SHP77 treated with DMSO at 0.1 percent for 48 hours (cell line): ENCODE results near the gene TMED8.
A peak's percentile ranks its signal among the peaks of the same experiment; 100 is the strongest.
"Not testable (repeated sequence)": the region's sequence is repeated elsewhere in the genome, so short reads cannot be mapped to it uniquely, and the experiment has no call there.

Experiments used
- DNase-seq: peaks from one replicate; lab custom pipeline; 2025; lab: John Stamatoyannopoulos, UW

Gene TMED8, protein sequence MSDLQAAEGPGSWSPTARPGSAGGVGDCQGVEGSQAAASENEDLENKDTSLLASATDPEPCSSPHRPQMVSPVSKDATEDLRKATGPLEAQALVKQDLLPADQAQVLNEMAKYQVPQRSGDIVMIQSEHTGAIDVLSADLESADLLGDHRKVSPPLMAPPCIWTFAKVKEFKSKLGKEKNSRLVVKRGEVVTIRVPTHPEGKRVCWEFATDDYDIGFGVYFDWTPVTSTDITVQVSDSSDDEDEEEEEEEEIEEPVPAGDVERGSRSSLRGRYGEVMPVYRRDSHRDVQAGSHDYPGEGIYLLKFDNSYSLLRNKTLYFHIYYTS

DNA sequence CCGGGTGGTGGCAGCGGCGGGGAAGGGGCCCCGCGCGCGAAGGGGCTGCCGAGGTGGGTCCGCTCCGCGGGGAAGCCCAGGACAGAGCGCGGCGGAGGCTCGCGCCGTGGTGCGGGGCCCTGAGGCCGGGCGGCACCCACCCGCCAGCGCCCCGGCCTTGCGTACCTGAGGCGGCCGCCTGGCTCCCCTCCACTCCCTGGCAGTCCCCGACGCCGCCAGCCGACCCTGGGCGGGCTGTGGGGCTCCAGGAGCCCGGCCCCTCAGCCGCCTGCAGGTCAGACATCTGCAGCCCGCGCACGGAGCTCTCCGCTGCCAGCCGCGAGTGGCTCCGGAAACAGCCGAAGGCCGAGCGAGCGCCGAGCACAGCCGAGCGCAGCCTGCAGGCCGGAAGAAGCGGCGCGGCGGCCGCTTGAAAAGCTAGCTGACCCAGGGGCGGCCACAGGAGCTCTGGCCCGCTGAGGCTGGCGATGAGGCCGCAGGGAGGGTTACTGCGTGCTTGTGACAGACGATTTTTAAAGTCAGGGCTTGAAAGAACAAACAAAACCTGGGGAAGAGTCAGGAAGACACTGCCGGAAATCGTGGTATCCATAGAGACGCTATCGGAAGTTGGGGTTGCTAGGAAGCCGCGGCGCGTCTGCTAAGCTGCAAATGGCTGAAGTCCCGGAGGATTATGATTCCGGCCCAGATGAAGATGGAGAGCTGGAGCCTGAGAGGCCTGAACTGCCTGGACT is at the start of gene TMED8, which contains the start of gene SAMD15:
Gene TMED8, minus strand, starts transcription at position 324 of the 731 bp plus-strand sequence. Its CDS starts 41 bp downstream, at position 283.
Gene SAMD15, plus strand, starts transcription at position 609 of the 731 bp plus-strand sequence. Its CDS starts 40 bp downstream, at position 649.
- DNase-seq: peak; percentile 92

DNA sequence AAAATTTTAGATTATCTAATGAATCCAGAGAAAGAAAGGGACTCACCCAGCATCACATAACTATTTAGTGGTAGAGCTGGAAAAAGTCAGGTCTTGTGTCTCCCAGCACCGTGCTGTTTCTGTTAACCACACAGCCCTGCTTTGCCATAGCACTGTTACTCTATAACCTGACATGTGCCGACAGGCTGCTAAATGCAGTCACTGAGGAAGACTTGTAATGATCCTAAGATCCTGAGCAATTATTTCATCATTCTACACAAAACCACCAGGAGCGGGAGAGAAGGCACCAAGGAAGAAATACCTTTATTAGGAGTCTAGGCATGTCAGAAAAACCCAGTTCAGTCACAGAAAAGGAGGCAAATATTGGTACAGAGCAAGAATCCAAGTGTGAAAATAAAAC is 49.5 kb upstream of the TMED8 start:
- DNase-seq: no peak

DNA sequence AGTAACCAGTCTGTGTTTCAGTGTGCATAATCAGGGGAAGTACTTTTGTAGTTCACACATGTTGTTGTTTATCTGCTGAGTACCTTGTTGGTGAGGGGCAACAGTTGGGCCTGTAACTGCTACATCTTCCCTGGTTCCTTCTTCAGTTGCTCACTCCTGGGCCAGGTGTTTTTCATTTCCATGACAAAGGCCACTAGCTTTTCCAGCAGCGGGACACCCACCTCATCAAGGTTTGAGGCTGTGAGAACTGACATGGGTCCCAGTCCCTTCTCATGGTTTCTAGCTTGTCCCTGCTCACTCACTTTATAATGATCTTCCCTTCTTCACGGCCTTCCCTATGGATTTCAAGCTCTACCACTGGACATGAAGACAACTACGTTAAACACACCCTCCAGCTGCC is 48.0 kb upstream of the TMED8 start:
- DNase-seq: no peak

DNA sequence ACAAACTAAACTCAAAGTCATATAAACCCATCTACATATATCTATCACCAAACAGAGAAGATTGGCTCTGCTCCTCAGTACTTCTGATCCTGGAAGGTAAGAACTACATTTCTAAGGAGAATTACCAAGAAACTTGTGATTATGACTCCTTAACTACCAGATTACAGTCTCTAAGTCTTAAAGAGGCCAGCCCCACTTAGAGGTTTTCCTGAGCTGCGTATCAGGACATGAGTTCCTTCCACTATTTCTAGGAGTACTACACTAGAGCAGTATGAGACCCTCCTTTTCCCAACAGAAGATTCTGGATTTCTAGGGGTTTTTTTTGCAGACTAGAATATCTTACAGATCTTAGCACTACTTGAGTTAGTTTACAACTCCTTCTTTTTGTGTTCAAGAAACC is 46.5 kb upstream of the TMED8 start, which contains the start of gene NOXRED1:
Gene NOXRED1, minus strand, starts transcription at position 101 of the 400 bp plus-strand sequence. CDS start 634 bp downstream, outside the sequence.
- DNase-seq: no peak

DNA sequence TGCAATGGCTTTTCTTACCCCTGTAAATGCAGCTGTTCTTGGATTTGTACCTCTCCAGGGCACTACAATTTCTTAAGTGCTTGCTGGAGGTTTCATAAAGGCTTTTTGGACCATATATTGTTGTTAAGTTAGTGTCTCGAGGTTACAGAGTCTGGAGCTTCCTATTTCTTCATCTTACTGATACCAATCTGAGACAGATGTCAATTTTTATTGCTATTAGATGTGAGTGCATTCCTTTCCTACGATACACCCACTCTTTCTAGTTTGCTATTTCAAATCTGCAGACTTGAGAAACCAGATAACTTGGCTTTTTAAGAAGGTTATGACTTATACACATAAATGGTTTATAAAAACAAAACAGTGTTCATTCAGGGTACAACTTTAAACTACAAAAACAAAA is 44.3 kb upstream of the TMED8 start:
- DNase-seq: no peak

DNA sequence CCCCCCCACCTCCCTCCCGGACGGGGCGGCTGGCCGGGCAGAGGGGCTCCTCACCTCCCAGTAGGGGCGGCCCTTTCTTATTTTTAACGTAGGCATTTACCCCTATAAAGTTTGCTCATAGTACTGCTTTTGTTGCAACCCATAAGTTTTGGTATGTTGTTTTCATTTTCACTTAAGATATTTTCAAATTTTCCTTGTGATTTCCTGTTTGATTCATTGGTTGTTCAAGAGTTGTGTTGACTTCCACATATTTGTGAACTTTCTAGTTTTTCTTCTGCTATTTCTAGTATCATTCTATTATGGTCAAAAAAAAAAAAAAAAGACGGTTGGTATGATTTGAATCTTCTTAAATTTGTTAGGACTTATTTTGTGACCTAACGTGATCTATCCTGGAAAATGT is 39.9 kb upstream of the TMED8 start:
- DNase-seq: no peak

DNA sequence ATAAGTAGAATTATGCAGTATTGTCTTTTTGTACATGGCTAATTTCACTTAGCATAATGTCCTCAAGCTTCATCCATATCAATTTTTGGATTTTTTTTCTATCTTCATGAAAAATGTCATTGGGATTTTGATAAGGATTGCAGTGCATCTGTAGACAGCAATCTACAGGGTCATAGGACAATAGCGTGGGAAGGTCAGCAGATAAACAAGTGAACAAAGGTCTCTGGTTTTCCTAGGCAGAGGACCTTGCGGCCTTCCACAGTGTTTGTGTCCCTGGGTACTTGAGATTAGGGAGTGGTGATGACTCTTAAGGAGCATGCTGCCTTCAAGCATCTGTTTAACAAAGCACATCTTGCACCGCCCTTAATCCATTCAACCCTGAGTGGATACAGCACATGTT is 39.2 kb upstream of the TMED8 start:
- not testable (repeated sequence) for DNase-seq

DNA sequence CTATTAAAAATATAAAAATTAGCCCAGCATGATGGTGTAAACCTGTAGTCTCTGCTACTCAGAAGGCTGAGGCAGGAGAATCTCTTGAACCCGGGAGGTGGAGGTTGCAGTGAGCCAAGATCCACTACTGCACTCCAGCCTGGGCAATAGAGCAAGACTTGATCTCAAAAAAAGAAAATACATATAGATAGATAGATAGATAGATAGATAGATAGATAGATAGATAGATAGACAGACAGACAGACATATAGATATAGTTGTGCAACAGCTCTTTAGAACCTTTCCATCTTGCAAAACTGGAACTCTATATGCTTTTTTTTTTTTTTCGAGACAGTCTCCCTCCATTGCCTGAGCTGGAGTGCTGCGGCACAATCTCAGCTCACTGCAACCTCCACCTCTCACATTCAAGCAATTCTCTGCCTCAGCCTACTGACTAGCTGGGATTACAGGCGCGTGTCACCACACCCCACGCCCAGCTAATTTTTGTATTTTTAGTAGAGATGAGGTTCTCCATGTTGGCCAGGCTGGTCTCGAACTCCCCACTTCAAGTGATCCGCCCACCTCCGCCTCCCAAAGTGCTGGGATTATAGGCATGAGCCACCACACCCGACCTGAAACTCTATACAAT is 38.6 kb upstream of the TMED8 start:
- DNase-seq: not testable (repeated sequence)

DNA sequence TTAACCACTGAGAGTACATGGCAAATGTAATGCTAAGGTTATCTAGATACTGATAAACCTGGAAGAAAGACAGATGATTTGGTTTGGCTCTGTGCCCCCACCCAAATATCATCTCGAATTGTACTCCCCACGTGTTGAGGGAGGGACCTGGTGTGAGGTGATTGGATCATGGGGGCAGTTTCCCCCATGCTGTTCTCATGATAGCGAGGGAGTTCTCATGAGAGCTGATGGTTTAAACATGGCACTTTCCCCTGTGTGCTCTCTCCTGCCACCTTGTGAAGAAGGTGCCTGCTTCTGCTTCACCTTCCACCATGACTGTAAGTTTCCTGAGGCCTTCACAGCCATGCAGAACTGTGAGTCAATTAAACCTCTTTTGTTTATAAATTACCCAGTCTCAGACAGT is 32.2 kb upstream of the TMED8 start:
- DNase-seq: no peak

DNA sequence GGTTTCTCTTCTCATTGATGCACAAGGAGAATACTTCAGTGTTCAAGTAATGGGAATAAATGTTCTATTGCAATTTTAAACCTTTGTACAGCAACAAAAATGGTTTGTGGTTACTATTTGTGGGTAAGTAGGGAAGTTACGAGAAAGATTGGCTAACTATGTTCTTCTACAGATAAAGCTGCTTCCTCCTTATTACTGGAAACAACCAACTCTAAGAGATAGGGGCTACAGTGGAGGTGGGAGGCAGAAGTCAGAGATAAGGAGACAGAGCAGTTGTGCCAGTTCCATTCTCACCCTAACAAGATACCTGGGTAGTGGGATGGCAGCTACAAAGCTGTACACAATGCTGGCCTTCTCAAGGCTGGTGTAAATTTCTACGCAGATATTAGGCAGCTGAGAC is 30.3 kb upstream of the TMED8 start:
- no peak for DNase-seq

DNA sequence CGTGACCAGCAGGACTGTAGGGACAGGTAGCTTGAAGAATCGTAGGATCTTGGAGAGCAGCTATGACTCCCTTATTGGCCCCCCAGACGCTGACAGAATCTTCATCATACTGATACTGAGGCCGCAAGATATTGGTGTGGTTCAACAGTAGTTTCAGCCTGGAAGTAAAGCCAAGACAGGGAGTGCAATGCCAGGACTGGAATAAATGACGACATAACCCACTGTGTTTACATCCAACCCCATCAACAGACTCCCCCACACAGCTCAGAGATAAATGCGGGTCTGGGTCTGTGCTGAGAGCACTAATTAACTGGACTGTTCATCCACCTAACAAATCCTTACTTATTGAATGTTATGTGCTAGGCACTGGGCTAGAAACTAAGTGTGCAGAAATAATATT is 29.8 kb upstream of the TMED8 start:
- DNase-seq: no peak

DNA sequence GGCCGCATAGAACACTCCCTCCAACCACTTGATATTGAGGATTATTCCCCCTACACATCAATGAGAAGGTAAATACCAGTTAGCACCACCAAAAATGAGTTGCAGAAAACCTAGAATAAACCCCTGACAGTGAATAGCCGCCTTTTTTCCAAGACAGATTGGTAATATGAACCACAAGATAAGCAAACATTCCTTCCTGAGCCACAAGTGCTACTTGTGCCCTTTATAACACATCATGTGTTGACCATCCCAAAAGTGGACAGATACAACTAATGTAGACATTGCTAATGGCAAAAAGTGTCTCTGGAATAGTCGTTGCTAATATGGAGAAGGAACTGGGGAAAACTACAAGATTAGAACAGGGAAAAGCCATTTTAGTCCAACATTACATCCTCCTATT is 29.2 kb upstream of the TMED8 start:
- no peak for DNase-seq

DNA sequence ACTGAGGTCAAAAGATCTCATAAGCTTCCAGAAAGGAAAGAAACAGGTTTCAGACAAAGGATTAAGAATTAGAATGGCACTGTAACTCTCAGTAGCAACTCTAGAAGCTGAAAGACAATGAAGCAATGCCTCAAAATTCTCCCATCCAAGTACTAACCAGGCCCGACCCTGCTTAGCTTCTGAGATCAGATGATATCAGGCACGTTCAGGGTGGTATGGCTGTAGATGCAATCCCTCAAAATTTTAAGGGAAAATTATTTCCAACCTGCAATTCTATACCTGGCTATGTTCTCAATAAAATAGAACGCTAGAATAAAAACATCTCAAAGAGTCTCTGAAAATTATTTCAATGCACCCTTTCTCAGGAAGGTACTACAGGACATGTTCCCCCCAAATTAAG is 26.9 kb upstream of the TMED8 start:
- no peak for DNase-seq

DNA sequence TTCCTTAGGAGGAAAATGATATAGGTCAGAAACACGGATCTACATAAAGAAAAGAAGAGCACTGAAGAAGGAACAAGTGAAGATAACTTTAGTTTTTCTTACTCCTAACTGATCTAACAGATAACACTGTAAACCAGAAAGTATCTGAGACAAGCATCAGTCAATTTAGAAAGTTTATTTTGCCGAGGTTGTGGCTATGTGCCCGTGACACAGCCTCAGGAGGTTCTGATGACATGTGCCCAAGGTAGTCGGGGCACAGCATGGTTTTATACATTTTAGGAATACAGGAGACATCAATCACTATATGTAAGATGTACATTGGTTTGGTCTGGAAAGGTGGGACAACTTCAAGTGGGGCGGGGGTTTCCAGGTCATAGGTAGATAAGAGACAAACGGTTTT is 23.3 kb upstream of the TMED8 start:
- DNase-seq: no peak

DNA sequence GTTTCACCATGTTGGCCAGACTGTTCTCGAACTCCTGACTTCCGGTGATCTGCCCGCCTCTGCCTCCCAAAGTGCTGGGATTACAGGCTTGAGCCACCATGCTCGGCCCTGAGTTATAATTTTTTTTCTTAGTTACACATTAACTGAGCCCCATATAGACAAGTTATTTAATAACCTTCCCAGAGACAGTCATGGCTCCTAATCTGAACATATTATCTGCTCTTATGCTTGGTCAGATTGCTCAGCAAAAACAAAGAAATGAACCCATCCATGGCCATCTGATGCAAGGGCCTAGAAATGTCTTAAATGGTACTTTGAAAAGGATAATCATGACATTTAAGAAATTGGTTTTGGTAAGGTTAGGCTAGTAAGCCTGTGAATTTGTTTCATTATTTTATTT is 13.3 kb upstream of the TMED8 start:
- DNase-seq: no peak

DNA sequence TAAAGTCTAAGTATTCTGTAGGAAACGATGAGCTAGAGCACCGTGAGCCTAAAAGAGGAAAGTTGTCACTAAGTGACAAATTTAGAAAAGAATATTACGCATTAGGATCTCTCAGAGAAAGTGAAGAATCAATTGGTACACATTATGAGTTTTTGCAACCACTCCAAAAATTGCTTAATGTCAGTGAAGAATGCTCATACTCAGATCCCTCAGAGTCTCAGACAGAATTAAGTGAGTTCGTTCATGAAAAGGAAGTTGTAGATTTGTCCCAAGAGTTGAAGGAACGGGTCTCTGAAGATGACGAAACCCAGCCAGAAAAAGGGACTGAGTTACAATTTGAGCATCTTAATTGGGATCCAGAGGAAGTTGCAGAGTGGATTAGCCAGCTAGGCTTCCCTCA is 1.8 kb upstream of the TMED8 start:
- no peak for DNase-seq

DNA sequence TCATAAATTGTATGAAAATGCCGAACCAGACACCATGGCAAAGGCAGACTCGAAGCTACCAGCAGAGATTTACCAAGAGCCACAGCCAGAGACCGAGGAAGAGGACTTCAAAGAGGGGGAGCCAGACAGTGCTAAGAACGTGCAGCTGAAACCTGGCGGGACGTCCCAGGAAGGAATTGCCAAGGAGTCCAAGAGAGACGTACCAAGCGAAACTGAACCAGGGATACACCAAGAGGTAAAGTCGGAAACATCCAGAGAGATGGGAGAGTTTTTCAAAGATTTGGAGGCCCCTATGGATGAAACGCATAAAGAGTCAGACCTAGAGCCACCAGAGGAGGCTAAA is 579 bp upstream of the TMED8 start:
- no peak for DNase-seq

DNA sequence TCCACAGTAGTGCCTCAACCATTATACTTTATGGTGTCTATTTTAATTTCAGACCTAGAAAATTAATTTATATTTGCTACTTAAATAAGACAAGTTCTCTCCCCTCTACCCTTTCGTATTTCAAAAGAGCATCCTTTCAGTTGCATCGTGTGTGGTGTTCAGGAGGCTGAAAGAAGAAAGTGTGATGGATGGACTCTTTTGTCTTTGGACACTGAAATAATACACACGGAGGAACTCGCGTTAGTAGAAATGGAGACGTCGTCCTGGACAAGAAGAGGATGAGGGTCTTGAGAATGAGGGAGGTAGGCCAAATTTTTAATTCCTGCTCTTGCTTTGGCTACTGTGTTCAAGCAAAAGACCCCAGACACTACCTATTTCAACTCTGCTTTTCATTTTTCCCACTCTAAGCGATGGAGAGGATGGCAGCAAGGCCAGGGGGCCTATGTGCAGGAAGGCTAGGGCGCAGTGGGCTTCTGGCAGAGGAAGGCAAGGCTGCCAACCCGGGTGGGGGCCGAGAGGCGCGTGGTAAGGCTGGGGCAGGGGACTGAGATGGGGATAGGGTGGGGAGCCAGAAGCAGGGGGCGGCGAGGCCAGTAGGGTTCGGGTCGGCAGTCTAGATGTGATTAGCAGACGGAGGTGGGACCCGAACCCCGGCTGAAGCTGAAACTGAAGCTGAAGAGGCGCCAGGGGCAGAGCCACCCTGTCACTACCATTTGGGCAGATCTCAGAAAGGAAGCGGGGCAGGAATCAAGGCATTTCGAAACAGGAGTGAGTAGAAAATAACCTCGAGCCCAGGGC is 722 bp downstream of the TMED8 start:
- no peak for DNase-seq

DNA sequence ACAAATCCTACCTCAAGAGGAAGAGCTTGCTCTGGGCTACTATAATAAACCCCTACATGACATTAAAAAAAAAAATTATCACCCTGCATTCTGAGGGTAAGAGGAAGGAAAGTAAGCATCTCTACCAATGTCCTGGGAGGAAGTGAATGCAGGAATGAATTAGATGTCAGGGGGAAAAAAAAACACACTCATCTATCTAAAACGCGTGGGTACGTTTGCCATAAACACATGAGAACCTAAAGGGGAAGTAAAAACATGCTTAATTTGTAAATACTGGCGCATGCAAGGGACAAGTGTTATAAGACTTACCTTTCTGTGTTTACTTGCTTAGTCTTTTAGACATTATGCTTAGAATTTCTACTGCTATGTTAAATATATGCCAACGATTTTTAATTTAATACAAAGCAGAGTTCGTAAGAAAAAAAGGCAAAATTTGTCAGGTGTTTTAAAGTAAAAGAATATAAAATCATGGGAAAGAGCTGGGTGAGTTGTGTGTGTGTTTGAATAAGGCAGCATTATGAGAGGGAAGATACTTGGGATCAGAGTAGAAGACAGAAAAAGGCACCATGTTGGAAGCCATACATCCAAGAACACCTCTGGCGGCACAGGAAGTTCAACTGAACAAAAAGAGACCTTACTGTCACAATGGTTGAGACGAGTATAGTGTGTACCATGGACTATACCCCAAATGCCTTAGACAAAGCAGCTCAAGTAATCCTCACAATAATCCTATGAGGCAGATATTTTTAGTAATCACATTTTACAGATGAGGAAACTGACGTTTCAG is 1.5 kb downstream of the TMED8 start:
- peak; percentile 6 for DNase-seq

DNA sequence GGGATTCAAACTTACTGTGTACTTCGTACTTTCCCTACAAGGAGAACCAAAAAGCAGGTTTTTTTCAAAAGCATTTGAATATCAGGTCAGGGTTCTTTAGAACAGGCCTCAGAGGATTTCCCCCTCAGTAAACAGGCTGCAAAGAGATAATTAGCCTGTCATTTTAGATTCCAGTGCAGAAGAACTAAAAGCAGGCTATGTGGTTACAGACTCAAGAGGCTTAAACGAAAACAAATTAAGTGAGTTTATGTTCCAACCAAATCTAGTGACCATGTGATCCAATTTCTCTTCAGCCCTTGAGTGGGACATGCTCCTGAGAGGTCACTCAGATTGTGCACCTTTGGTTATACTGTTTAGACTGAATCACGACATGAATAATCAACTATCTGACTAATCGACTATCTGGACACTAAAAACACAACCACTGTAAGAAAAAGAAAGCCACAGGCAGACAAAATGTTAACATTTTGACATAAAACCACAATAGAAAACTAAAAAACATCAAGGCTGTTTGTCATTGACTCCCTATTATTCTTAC is 4.5 kb downstream of the TMED8 start:
- no peak for DNase-seq

DNA sequence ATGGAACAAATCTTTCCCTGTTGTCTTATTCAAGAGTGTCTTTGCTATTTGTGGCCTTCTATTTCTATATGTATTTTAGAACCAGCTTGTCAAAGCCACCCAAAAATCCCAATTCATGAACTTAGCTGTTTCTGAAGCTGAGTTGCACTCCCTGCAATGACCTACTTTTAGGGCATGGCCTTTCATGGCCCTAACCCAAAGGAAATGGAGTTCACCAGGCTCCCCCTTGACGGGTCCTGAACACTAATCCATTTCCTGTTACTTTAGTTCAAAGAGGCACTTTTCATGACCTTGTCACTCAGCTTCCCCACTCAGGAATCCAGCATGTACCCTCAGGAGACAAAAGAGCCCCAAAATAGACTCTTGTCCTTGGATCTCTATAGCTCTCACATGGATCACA is 7.6 kb downstream of the TMED8 start:
- no peak for DNase-seq
